HG03469 (cell line): ENCODE results near the gene TET2.

ENCODE experiments used
- ATAC-seq: cut with Tn5 transposase; IDR thresholded peaks from one replicate; pipeline ENCODE4 v1.9.1; 2021; ENCODE audit warnings: mild to moderate bottlenecking, moderate library complexity, moderate number of reproducible peaks; ENCODE audit not compliant: unreplicated experiment

TET2 gene

DNA sequence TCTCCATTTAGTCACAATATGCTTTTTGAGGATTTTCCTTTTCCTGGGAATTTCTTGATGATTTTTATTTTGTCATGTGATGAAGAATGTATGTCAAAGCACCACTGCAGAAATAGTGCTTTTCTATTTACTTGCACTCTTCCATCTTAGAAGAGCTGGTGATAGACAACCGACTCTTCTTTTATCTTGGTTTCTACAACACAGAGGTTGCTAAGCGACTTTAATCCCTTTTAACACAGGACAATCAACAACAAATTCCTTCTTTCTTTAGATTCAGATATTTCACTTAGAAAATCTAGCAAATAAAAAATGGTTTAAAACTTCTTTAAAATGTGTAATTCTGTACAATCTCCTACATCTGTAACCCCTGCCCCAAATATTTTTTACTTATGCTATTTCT is 34.6 kb downstream of the TET2 start:
- ATAC-seq = no peak

DNA sequence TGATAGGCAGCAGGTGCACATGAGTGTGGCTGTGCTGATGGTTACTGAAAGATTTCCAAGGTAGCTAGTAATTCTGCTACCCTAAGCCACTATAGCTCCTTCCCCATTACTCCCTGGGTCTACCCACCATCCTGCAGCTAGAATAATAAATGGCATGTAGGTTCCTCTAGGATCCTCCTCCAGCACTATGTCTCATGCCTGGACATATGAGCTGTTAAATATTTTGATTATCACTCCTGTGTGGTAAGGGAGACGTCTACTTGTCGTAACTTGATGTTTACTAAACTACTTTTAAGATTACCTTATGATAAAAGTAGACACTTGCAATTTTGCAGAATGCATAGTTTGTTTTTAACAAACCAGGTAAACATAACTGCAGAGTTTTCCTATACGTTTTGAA is 35.5 kb downstream of the TET2 start:
- ATAC-seq = no peak

DNA sequence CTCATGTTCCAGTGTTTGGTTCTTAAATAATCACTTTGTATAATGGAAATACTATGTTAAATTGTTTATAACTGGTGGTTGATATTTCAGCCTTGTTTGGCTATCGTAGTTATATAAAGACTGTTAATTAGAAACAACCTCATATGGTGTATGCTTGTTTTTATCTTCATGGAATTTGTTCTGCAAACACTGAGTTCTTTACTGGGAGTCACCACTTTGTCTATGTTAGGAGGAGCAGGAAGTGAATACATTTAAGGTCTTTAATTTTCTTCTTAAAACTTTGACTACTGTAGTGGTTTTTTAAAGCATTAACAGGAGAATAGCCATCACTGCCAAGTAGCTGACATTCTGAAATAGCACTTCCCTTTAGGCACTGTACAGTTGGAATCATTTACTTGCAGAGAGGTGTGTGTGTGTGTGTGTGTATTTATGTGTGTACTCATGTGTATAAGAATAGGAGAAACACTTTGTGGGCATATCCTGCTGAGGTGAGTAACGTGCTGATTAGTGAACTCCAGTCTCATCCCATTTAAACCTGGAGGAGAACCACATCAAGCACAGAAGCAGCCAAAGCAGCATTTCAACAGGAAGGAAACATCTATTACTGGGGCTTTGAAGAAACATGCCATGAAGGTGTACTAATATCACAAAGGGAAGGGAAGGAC is 37.8 kb downstream of the TET2 start:
- no peak for ATAC-seq

DNA sequence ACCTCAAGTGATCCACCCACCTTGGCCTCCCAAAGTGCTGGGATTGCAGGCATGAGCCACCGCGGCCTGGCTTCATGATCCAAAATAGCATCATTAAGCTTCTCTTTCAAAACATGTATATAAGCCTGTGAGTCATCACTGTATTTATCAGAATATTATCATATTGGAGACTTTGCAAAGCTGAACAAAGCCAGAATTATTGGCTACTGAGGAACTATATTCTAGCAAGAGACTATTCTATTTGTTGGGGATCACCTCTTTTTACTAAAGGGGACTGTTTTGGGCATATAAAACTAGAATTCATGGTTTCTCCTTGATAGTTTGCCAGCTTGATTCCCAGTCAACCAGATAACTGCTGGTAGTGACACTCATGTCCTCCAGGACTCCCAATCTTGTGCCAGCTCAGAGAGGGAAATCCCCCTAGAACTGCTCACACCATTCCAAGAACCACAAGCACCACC is 40.1 kb downstream of the TET2 start:
- ATAC-seq = no peak

DNA sequence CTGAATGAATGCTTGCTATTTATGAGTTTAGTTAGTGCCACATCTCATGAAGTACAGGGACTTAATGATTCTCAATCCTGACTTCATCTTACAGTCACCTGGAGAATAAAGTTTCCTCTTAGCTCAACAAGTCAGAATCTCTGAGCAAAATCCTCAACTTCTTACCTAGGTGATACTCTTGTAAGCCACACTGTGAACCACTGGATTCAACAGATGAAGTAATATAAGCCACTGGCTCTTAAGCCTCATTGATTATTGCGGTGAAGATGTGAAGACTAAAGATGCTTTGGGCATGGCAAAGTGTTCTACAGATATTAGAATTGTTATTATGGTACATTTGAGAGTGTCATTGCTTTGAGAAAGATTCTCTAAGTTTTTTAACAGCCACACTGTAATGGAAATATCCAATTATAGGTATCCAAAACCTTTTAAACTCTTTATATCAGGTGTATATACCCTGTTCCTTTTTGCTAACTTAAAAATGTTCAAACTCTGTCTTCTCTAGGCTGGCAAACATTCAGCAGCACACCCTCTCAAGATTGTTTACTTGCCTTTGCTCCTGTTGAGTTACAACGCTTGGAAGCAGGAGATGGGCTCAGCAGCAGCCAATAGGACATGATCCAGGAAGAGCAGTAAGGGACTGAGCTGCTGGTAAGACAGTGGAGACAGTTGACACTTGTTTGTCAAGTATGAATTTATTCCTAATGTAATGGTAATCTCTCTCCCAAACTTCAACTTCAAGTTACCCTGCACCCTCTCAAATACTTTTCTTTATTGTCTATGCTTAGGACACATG is 43.4 kb downstream of the TET2 start:
- no peak for ATAC-seq

DNA sequence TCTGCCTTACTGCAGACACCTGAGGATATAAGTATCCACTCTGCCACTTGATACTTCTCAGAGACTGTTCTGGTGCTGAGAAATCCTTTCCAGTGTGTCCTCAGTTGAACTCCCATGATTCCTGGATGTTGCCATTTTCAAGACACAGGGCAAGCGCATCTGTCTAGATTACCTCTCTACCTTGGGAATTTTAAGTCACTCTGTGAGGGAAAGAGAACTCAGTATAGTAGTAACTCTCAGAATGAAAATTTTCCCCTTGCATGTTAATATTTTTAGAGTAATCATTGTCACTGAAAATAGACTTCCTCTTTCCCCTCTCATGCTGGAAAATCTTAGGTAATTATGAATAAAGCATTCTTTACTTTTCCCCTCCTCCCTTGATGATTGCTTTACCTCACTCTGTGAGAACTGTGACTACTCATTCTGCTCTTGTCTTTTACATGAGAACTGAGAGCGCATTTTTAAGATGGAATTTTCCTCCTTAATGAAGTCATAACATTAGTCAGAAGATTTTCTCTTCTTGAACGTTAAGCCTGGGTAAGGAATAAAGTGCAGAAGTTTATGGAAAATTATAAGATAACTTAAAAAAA is 45.0 kb downstream of the TET2 start:
- ATAC-seq = peak; percentile 36

DNA sequence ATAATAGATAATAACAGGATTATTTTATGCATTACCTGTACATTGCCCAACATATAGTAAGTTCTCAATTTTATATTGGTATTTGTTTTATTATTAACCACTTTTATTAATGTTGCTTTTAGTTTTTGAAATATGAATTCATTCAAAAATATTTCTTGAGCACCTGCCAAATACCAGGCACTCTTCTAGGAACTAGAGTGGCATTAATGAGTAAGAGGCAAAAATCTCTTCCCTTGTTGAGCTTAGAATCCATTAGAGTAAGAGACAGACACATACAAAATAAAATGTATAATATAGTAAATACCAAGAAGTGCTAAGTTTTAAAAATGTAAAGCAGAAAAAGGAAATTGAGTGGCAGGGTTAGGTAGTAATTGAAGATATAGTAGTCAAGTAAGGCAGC is 45.8 kb downstream of the TET2 start:
- no peak for ATAC-seq

DNA sequence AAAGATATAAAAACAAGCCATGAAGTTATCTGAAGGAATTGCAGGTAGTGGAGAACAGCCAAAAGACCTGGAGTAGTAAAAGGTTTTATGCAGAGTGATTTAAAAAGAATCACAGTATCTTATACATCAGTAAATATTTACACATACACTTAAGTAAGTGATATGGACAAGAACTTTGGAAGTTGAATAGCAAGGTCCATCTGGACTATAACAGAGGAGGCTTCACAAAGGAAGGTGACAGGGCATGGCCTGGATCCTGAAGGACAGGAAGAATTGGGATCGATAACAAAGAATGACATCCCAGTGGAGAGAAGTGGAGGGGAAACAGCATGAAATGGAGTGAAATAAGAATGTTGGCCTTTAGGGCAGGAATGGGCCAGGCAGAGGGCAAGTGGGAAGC is 46.2 kb downstream of the TET2 start:
- ATAC-seq = no peak

DNA sequence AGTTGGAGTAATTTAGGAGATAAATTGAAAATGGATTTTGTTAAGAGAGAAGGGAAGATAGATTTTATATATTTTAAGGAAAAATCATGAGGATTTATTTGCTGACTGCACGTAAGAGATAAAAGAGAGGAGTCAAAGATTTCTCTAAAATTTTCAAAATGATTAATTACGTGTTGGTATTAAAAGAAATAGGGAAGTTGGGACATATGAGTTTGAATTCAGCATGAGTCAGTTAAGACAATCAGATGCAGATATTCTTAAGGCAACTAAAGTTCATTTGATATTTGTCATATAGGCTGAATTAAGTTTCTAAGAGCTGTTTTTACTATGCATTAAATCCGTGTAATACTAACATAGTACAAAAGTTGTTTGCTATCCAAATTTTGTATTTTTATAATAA is 46.9 kb downstream of the TET2 start:
- no peak for ATAC-seq

DNA sequence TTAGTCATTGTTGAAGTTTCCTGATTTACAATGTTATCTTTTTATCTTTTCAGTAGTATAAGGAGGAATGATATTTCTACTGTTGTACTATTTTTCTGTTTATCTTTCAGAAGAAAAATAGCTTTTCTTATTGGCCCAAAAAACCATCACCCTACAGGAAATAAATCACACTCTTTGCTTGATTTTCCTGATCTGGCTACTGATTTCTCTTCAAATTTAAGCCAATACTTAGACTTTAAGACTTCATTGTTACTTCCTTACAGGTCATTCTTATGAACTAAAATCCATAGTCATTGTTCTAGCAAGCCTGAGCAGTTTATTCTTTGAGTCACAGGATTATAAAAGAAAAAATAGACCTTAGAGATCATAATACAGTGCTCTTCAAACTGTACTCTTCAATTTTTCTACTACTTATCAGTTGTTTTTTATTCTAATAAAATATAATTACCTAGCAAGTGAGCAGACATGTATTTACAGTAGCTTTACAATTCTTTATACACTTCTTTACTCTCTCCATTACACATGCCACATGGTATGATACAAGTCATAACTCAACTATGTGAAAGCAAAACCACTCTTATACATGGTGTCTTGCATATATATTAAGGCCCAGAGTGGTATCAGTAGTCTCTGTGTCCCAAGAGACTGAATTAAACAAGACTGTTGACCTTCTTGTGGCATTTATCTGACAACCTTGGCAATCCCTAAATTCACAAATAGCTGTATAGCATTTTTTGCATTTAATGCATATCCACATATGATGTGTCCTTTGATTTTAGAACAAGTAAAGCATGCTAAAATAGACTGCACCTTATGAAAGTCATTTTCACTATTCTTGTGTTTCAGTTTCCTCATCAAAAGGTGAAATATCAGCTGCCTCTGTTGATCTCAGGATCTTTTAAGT is 47.9 kb downstream of the TET2 start:
- ATAC-seq = peak; percentile 75

DNA sequence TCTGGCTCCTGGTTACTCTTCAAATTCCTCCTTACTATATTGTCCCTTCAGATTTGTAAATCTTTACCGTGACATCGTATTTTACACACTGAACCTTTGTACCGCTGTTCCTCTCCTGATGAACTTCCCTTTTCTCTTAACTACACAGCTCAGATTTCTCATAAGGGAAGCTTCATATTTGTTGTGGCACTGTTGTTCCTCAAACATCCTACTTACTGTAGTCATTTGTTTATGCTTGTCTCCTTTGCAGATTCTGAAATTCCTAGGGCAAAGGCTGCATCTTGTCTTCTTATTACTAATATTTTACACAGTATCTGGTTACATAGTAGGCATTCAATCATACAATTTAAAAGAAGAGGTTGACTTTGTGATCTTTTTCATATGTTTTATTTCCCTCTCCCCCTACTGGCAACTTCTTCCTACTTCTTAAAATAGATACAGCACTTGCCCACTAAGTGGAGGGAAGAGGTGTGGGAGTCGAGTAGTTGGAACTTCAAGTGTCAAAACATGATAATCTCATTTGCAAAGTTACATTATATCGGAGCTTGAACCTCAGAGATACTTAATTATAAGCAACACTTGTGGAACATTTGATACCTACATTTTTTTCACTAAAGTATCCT is 50.0 kb downstream of the TET2 start:
- no peak for ATAC-seq

DNA sequence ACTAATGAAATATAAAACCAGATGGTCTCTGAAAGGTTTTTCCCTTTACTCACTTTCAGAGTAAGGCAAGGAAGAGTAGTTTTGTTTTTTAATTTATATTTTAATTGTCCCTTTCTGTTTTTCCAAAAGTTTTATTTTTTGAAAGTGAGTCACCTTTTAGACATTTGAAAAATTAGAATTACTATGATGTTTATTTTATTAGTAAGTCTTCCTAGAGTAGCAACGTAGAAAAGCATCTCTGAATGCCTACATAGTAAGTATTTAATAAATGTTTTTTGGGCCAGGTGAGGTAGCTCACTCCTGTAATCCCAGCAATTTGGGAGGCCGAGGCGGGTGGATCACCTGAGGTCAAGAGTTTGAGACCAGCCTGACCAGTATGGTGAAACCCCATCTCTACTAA is 51.1 kb downstream of the TET2 start:
- no peak for ATAC-seq

DNA sequence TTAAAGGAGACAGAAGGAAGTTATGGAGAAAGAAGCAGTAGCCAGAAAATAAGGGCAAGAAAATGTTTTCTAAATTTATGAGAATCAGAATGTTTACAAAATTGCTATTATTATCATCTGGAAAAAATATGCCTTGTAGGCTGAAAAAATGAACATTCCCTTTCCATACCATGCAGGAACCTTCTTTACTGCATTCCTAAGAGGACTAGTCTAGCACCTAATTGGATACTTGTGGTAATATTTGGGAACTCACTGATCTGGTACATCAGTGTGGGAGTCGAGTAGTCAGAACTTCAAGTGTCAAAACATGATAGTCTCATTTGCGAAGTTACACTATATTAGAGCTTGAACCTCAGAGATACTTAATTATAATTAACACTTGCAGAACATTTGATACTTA is 51.9 kb downstream of the TET2 start:
- no peak for ATAC-seq

DNA sequence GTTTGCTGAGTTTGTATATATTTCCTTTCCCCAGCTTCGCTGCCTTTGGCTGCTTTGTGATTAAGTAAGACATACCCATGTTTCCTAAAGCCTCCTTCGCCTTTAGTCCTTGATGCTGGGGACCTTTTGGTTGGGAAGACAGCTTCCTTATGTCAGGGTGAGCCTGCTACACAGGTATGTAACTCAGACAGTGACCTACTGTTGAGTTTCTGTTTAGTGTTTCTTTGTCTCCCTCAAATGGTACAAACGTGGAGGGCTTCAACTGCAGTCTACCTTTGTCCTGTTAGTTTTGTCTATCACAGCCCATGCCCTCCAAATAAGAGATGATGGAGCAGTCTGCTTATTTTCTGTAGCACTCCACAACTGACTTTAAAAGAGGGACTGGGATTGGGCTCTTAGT is 59.5 kb downstream of the TET2 start:
- no peak for ATAC-seq

DNA sequence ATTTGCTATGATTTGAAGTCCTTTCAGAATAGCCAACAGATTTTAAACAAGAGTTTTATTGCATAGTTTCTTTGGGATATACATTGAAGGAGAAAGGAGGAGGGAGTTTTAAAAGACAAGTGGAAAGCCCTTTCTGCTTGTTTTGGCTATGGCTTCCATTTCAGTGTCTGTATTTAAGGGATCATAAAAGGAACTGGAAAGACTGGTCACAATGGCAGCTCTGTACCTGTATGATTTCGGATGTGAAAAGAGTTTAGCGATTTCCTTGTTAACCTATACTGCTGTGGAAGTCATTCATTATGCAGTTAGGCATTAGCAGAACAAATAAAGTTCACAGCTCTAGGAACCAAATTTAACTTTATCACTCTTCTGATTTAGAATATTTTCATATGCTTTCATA is 60.7 kb downstream of the TET2 start:
- no peak for ATAC-seq

DNA sequence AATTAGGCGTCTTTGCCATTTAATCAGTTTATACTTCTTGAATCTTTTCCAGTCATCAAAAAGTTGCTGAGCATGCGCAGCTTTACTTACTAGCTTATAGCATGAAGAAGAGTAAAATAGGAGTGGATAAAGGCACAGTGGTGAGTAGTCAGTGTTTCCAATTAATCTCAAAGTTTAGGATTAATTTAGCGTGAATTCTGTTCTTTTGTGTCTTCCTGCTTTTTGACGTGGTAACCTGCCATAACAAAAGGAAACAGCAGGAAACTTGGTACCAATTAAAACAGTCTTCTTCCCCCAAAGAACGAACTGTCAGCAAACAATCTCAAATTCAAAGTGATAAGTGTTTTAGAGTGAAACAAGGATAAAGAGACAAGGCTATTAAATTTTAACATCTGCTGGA is 61.9 kb downstream of the TET2 start:
- no peak for ATAC-seq

DNA sequence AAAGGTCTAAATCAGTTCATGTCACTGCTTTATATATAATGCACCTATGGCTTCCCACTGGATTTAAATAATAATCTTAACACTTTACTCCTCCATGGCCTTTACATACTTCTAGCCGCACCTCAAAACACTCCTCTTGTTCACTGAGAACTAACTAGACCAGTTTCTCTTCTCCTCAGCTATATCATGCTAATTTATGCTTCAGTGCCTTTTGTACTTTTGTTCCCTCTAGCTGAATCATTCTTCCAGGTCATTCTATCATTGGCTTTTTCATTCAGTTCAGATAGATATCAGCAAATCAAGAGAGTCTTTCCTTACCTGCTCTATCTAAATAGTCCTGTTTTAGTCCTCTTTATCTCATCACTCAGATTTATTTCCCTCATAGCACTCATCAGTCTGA is 64.2 kb downstream of the TET2 start:
- ATAC-seq = no peak

DNA sequence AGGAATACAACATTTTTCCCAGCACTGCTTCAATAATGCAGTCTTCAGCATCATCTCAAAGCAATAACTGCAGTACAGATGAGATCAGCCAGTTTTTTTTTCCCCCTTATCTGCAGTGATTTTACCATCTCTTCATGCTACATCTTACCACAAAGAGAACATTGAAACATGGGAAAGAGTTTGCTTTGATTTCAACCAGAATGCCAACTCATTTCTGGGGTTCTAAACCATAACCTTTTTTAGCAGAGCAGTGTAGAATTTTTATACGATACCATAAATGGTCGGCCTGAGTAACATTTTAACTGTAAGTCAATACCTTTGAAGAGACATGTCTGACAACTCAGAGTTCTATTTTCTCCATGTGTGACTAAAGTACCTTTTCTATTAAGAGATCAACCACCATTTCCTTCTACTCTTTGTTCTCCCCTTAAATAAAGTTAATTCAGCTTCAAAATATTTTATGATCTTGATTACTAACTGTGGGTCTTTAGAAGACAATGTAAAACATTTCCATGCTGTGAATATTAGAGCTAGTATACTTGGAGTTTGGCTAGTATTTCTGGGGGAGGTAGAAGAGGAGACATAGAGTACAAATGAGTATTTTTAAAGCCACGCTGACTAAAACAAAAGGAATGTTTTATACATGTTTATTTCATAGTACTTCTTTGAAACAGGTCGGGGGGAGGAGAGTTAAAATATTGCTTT is 69.1 kb downstream of the TET2 start:
- peak; percentile 59 for ATAC-seq

DNA sequence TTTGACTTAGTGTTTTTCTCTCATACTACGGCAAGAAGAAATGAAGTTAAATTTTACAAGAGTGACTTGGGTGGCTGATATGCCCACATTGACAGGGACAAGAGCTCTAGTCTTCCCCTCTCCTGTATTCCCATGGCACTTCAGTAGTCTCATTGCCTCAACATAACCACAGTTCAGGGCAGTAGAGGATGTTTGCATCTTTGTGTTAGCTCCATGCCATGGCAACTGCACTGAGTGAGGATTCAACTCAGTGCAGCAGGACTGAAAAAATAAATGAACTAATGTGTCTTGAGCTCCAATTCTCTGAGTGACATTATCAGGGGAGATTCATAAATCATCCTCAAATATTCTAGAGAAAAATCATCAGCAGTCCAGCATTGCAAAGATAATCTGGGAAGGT is 78.8 kb downstream of the TET2 start:
- ATAC-seq = no peak

DNA sequence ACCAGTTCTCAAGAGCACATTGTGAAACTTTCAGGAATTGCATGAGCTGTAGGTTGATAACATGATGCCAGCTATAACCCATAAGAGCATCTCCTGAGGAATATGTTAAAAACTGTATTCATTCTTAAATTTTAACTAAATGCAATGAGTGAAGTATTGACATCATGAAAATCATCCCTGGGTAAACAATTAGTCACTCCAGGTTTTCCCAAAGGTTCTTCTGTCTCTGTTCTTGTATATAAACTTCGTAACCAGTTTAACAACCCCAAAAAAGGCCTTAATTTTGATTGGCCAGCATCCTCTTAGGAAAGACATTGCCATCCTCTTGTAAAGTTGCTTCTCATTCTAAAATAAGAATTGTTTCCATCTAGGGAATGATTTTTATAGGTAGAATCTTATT is 80.4 kb downstream of the TET2 start:
- no peak for ATAC-seq
